Left lobe of liver (tissue), 2 donors: ENCODE results near the gene BRD9. TPM values are rescaled to one million over a fixed set of nuclear protein-coding genes. Genes with fewer than 3 reads are reported as not detected.

ENCODE experiments used
- ATAC-seq: fragments of 200-7000 bp; cut with Tn5 transposase; one replicate; pipeline ENCODE4 v1.9.1; 2020; ENCODE audit warnings: mild to moderate bottlenecking, moderate library complexity
- DNase-seq: peaks from one replicate; pipeline ENCODE4 v3.0.0-alpha.2; 2020; ENCODE audit warnings: low spot score
- total RNA-seq: library from RNA; stranded (reverse); gene quantifications from one replicate; pipeline ENCODE4 v1.2.1, GENCODE V29; 2021
- donor health status: DM: no; HTN: no; CAD: no; lungs with moderate emphysema.
- donor health status: DM: no; HTN: yes; CAD: no.

The BRD9 gene
- total RNA-seq, 1 donor from 2014 or later, result 19.0 TPM

DNA sequence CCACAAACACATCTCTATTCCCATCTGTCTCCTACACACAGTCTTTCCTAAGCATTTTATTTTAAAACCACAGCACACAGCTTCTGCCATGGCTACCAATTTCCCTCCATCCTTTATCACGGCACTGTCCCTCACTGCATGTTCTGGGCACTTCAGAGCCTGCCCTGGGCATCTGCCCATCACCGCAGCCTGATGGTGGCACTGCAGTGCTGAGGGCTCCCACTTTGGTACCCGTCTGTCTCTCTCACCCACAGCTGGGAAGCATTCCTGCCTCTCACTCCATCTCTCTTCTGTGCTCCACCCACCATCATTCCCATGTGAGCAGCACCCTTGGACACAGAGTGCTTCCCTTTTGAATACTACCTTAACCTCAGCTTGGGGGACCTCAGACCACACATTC lies 73.5 kb downstream of the BRD9 start:
- ATAC-seq (no peak), DNase-seq (no peak)

DNA sequence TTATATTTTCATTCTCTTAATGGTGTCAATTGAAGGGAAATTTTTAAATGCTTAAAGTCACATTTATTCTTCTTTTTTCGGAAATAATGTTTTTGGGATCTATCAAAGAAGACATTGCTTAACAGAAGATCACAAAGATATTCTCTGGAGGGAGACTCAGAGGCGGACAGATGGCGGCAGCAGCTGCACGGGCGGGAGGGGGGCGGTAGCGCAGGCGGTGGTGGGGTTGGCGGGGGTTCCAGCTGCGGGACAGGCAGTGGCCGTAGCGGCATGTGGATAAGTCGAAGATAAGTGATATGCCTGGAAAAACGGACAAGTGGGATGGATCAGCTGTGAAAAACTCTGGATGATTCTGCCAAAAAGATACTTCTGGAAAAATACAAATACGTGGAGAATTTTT lies 76.4 kb downstream of the BRD9 start:
- no peak for DNase-seq
- ATAC-seq, result no peak

- ATAC-seq (no peak), DNase-seq (no peak)
Measured at GRCh38 chr5:815449-815848, 77.2 kb downstream of the BRD9 start.

Other genes starting within 250 kb of the BRD9 start
- 4.1 TPM for gene TPPP, start 199.4 kb downstream of the BRD9 start, total RNA-seq
- 6.1 TPM for gene ZDHHC11B, start 108.1 kb downstream of the BRD9 start, total RNA-seq
- 19.1 TPM for gene ZDHHC11, start 41.8 kb downstream of the BRD9 start, total RNA-seq
- gene TRIP13, start 83 bp upstream of the BRD9 start, total RNA-seq, result 1.0 TPM
- gene NKD2, start 116.0 kb upstream of the BRD9 start, total RNA-seq, result 1.6 TPM
- 56.5 TPM for gene SLC12A7, start 219.3 kb upstream of the BRD9 start, total RNA-seq